HepG2 (cell line): ENCODE data around the gene CRTAC1. TPM values are rescaled to one million over a fixed set of nuclear protein-coding genes. Genes with fewer than 3 reads are reported as not detected.

Experiments
- ATAC-seq: fragments of 200-7000 bp; cut with Tn5 transposase; 3 replicates; pipeline ENCODE4 v1.9.1; 2020; ENCODE audit warnings: mild to moderate bottlenecking, moderate library complexity
- BruUV-seq: library from RNA; stranded (reverse); fragments of 400-500 nt; replicated peaks from 2 replicates; lab custom pipeline; 2021; lab: Mats Ljungman, UMichigan
- CTCF ChIA-PET: fragments of 300-600 bp; formaldehyde crosslinking; extraction: SDS; loops from one replicate; lab custom pipeline; 2021; ENCODE audit warnings: low total read pairs, inconsistent platforms, low intra/inter-chr PET ratio; lab: Yijun Ruan, JAX
- POLR2A ChIA-PET: fragments of 350-600 bp; sonication (Branson Sonifier 250); formaldehyde crosslinking; loops from one replicate; lab custom pipeline; 2020; ENCODE audit warnings: antibody characterized with exemption, inconsistent platforms; lab: Yijun Ruan, JAX
- DNase-seq: peaks from one replicate; pipeline ENCODE4 v3.0.0-alpha.2; 2015; ENCODE audit warnings: low spot score
- FAIRE-seq: peaks from 3 replicates; lab custom pipeline; 2011; peaks lifted over from hg19 to GRCh38; lab: Jason Lieb, UNC
- H2AFZ ChIP-seq: one replicate; pipeline ENCODE4 v1.6.1; 2011; ENCODE audit warnings: low read length, inconsistent platforms
- H3K27ac ChIP-seq: fragments of 300-600 bp; 3 replicates; pipeline ENCODE4 v1.8.0; 2011; ENCODE audit warnings: mixed run types, mild to moderate bottlenecking, mixed read lengths, low read length, inconsistent platforms; ENCODE audit not compliant: insufficient read depth; ENCODE audit errors: extremely low read length
- H3K27me3 ChIP-seq, 2 experiments: fragments of 200-600 bp in 1 of 2; 2 replicates in 1 of 2; 3 replicates in 1 of 2; pipeline versions ENCODE4 v1.6.0 to v1.8.0; 2011; ENCODE audit warnings: low read length in 2 of 2, mild to moderate bottlenecking in 2 of 2, moderate library complexity in 2 of 2, inconsistent platforms in 1 of 2; ENCODE audit not compliant: insufficient read depth in 2 of 2, control insufficient read depth in 1 of 2
- H3K36me3 ChIP-seq, 2 experiments: fragments of 200-600 bp in 1 of 2; replicated peaks in 1 of 2; 2 replicates in 1 of 2; 3 replicates in 1 of 2; pipeline versions ENCODE4 v1.5.1 to v1.8.0; 2011; ENCODE audit warnings: low read length in 2 of 2, inconsistent platforms in 1 of 2; ENCODE audit not compliant: insufficient read depth in 2 of 2, control insufficient read depth in 1 of 2
- H3K4me1 ChIP-seq: 2 replicates; pipeline ENCODE4 v1.5.1; 2012; ENCODE audit warnings: low read length, inconsistent platforms; ENCODE audit not compliant: insufficient read depth
- H3K4me2 ChIP-seq: 2 replicates; pipeline ENCODE4 v1.6.0; 2011; ENCODE audit warnings: low read depth, low read length, inconsistent platforms
- H3K4me3 ChIP-seq, 3 experiments: fragments of 200-600 bp in 1 of 3; sonication (generic), shearing (Covaris generic) in 1 of 3; replicated peaks in 1 of 3; 2 replicates each; pipeline ENCODE4 v1.5.1; 2011 to 2016; ENCODE audit warnings: low read length in 3 of 3, inconsistent platforms in 2 of 3, low read depth in 2 of 3, mild to moderate bottlenecking in 2 of 3, control low read depth in 1 of 3, mixed read lengths in 1 of 3; ENCODE audit not compliant: insufficient read depth in 1 of 3
- H3K79me2 ChIP-seq: one replicate; pipeline ENCODE4 v1.6.1; 2011; ENCODE audit warnings: low read length, inconsistent platforms; ENCODE audit not compliant: insufficient read depth
- H3K9ac ChIP-seq: 2 replicates; pipeline ENCODE4 v1.6.0; 2011; ENCODE audit warnings: mild to moderate bottlenecking, low read depth, low read length, inconsistent platforms; ENCODE audit not compliant: insufficient read depth
- H3K9me3 ChIP-seq: 2 replicates; pipeline ENCODE4 v1.5.1; 2012; ENCODE audit warnings: mild to moderate bottlenecking, low read length
- H4K20me1 ChIP-seq: 2 replicates; pipeline ENCODE4 v1.6.0; 2011; ENCODE audit warnings: inconsistent platforms, mild to moderate bottlenecking, low read length, moderate library complexity; ENCODE audit not compliant: insufficient read depth
- HDAC2 ChIP-seq: sonication (generic); formaldehyde crosslinking; IDR thresholded peaks from 2 replicates; pipeline ENCODE4 v1.4.0; 2020; ENCODE audit warnings: missing genetic modification reagents
- MLX ChIP-seq: IDR thresholded peaks from 2 replicates; pipeline ENCODE4 v1.6.1; 2016
- PHF20 ChIP-seq: sonication (generic); formaldehyde crosslinking; IDR thresholded peaks from 2 replicates; pipeline ENCODE4 v1.5.0; 2020; ENCODE audit warnings: mild to moderate bottlenecking, missing genetic modification reagents
- SNAPC4 ChIP-seq: sonication (generic); formaldehyde crosslinking; IDR thresholded peaks from 2 replicates; pipeline ENCODE4 v1.4.0; 2020; ENCODE audit warnings: mild to moderate bottlenecking, missing genetic modification reagents
- TAF1 ChIP-seq: sonication (generic); formaldehyde crosslinking; IDR thresholded peaks from 2 replicates; pipeline ENCODE4 v1.4.0; 2020; ENCODE audit warnings: missing genetic modification reagents
- ZBTB7B ChIP-seq: sonication (generic); formaldehyde crosslinking; IDR thresholded peaks from 2 replicates; pipeline ENCODE4 v1.4.0; 2020; ENCODE audit warnings: missing genetic modification reagents
- ZNF207 ChIP-seq: fragments of 450-650 bp; IDR thresholded peaks from 2 replicates; pipeline ENCODE4 v1.6.1; 2016; ENCODE audit warnings: antibody characterized with exemption, borderline replicate concordance
- ZNF232 ChIP-seq: sonication (generic); formaldehyde crosslinking; IDR thresholded peaks from 2 replicates; pipeline ENCODE4 v1.4.0; 2020; ENCODE audit warnings: missing genetic modification reagents, borderline replicate concordance
- ZNF235 ChIP-seq: sonication (generic); formaldehyde crosslinking; IDR thresholded peaks from 2 replicates; pipeline ENCODE4 v1.8.1; 2023; ENCODE audit warnings: mild to moderate bottlenecking, missing genetic modification reagents, borderline replicate concordance
- ZNF33B ChIP-seq: sonication (generic); formaldehyde crosslinking; IDR thresholded peaks from 2 replicates; pipeline ENCODE4 v1.5.1; 2020; ENCODE audit warnings: mild to moderate bottlenecking, missing genetic modification reagents
- ZNF546 ChIP-seq: sonication (generic); formaldehyde crosslinking; conservative IDR thresholded peaks from 2 replicates; pipeline ENCODE4 v1.8.1; 2023; ENCODE audit warnings: mild to moderate bottlenecking, missing genetic modification reagents
- ZNF589 ChIP-seq: sonication (generic); formaldehyde crosslinking; conservative IDR thresholded peaks from 2 replicates; pipeline ENCODE4 v1.8.0; 2022; ENCODE audit warnings: mild to moderate bottlenecking, moderate library complexity, missing genetic modification reagents
- ZNF746 ChIP-seq: sonication (generic); formaldehyde crosslinking; IDR thresholded peaks from 2 replicates; pipeline ENCODE4 v1.8.0; 2022; ENCODE audit warnings: mild to moderate bottlenecking, missing genetic modification reagents
- ZNF772 ChIP-seq: sonication (generic); formaldehyde crosslinking; IDR thresholded peaks from 2 replicates; pipeline ENCODE4 v1.5.0; 2020; ENCODE audit warnings: mild to moderate bottlenecking, missing genetic modification reagents
- WGBS: methylation state at CpG from one replicate; pipeline ENCODE4 v1.1.6; 2017; ENCODE audit warnings: low lambda C conversion rate; 5-methylcytosine and 5-hydroxymethylcytosine counted together
- in situ Hi-C: cut with HindIII; loops from 2 replicates; pipeline ENCODE4 v1.10.0; 2017; ENCODE audit warnings: low pct_unique_long_range_greater_than_20kb; ENCODE audit not compliant: extremely low pct_ligation_motif_present
- intact Hi-C: fragments of 100-400 bp; cut with micrococcal nuclease; formaldehyde crosslinking; loops from one replicate; pipeline ENCODE4 v1.10.0; 2022; ENCODE audit not compliant: unreplicated experiment
- polyA plus RNA-seq, 8 experiments: library from polyadenylated mRNA; depleted of rRNA in 3 of 8; stranded (reverse) in 7 of 8; unstranded in 1 of 8; fragments of >200 nt; fragmentation: Illumina TruSeq in 4 of 8; extraction: Trizol in 4 of 8; gene quantifications; 2 replicates each; pipeline versions ENCODE4 v1.2.1 to v1.2.3, GENCODE V29; 2011 to 2016; ENCODE audit warnings: low read depth in 4 of 8, missing spikeins in 1 of 8, mixed read lengths in 1 of 8; ENCODE audit not compliant: insufficient read depth in 1 of 8
- total RNA-seq, 5 experiments: library from RNA; depleted of rRNA; stranded (reverse); fragments of >200 nt; fragmentation: Illumina TruSeq; extraction: Trizol; gene quantifications; 2 replicates each; pipeline ENCODE4 v1.2.3, GENCODE V29; 2016; ENCODE audit warnings: low read depth in 1 of 5

CRTAC1 gene
- total and polyA plus RNA-seq, 2 of the 13 experiments (the other 11 are each of a cell fraction or from before 2014, with no cell fraction given): not detected

GRCh38 chr10:97894092-97894491, 136.3 kb downstream of the CRTAC1 start:
- Histone ChIP-seq H3K9me3 (no peaks in the 10 kb centered on the region), H3K27me3 (peaks cover 0 to 34% of the 10 kb centered on the region in 2 experiments; a peak in 3 of 5 replicates), H3K4me1 (no peaks in the 10 kb centered on the region), H3K27ac (no peak overlapping the region), H3K4me2 (no peak overlapping the region), H4K20me1 (no peaks in the 10 kb centered on the region), H3K79me2 (no peaks in the 10 kb centered on the region), H3K4me3 (no peak overlapping the region), H2AFZ (no peak overlapping the region), H3K36me3 (no peaks in the 10 kb centered on the region), H3K9ac (no peak overlapping the region)
- POLR2A ChIA-PET: no interaction called here
- no peak for FAIRE-seq
- CTCF ChIA-PET: no interaction called here
- 8% methylated on average over 3 of the region's 3 CpGs for WGBS
- in situ Hi-C loops (no loop called here), intact Hi-C loops (no loop called here)
- DNase-seq: no peak
- no peak for ATAC-seq
- BruUV-seq: no TSS peak
- no peak for TF ChIP-seq ZBTB7B
- no peak for TF ChIP-seq ZNF33B (CRISPR knock-in tag)
- TF ChIP-seq ZNF746 (CRISPR knock-in tag): no peak
- no peak for TF ChIP-seq PHF20
- no peak for TF ChIP-seq ZNF207
- no peak for TF ChIP-seq SNAPC4 (CRISPR knock-in tag)
- no peak for TF ChIP-seq MLX (CRISPR knock-in tag)
- TF ChIP-seq HDAC2 (CRISPR knock-in tag): no peak
- TF ChIP-seq ZNF546: no peak
- no peak for TF ChIP-seq ZNF235
- no peak for TF ChIP-seq ZNF772 (CRISPR knock-in tag)
- no peak for TF ChIP-seq ZNF589 (CRISPR knock-in tag)
- TF ChIP-seq TAF1 (CRISPR knock-in tag): no peak
- TF ChIP-seq ZNF232 (CRISPR knock-in tag): no peak
